Measurements from ENCODE around the gene PLA2G4C.

Gene PLA2G4C

GRCh38 chr19:48110350-48110966 is at the start of gene PLA2G4C:
PLA2G4C (minus strand) TSS chr19:48110817; CDS start chr19:48106529, 4,288 bp downstream.
- DNase-seq (ENCODE audit: low spot score): peak; percentile 92

- no peak for DNase-seq (ENCODE audit: low spot score)
Observed at GRCh38 chr19:48158210-48158790, 47.7 kb upstream of the PLA2G4C start.

- no peak for DNase-seq (ENCODE audit: low spot score)
Observed at GRCh38 chr19:48154003-48154402, 43.4 kb upstream of the PLA2G4C start.

- peak; percentile 51 for DNase-seq (ENCODE audit: low spot score)
Observed at GRCh38 chr19:48152551-48152950, 41.9 kb upstream of the PLA2G4C start.

GRCh38 chr19:48149430-48149829 is 38.8 kb upstream of the PLA2G4C start:
- DNase-seq (ENCODE audit: low spot score): no peak

GRCh38 chr19:48148576-48148975 is 38.0 kb upstream of the PLA2G4C start:
- no peak for DNase-seq (ENCODE audit: low spot score)

GRCh38 chr19:48147597-48148175 is 37.1 kb upstream of the PLA2G4C start:
- DNase-seq (ENCODE audit: low spot score): no peak

GRCh38 chr19:48139053-48139452 is 28.4 kb upstream of the PLA2G4C start:
- DNase-seq (ENCODE audit: low spot score): no peak

- DNase-seq (ENCODE audit: low spot score): no peak
Observed at GRCh38 chr19:48137411-48137810, 26.8 kb upstream of the PLA2G4C start.

- DNase-seq (ENCODE audit: low spot score): no peak
Observed at GRCh38 chr19:48136547-48136946, 25.9 kb upstream of the PLA2G4C start.

GRCh38 chr19:48135411-48135810 is 24.8 kb upstream of the PLA2G4C start:
- no peak for DNase-seq (ENCODE audit: low spot score)

- DNase-seq (ENCODE audit: low spot score): no peak
Observed at GRCh38 chr19:48133094-48133493, 22.5 kb upstream of the PLA2G4C start.

GRCh38 chr19:48127561-48127960 is 16.9 kb upstream of the PLA2G4C start:
- no peak for DNase-seq (ENCODE audit: low spot score)

GRCh38 chr19:48123907-48124651 is 13.5 kb upstream of the PLA2G4C start:
- no peak for DNase-seq (ENCODE audit: low spot score)

GRCh38 chr19:48122421-48122820 is 11.8 kb upstream of the PLA2G4C start:
- no peak for DNase-seq (ENCODE audit: low spot score)

- no peak for DNase-seq (ENCODE audit: low spot score)
Observed at GRCh38 chr19:48121909-48122371, 11.3 kb upstream of the PLA2G4C start.

- no peak for DNase-seq (ENCODE audit: low spot score)
Observed at GRCh38 chr19:48121066-48121465, 10.4 kb upstream of the PLA2G4C start.

- no peak for DNase-seq (ENCODE audit: low spot score)
Observed at GRCh38 chr19:48120505-48120904, 9.9 kb upstream of the PLA2G4C start.

GRCh38 chr19:48118131-48118517 is 7.5 kb upstream of the PLA2G4C start:
- no peak for DNase-seq (ENCODE audit: low spot score)

- no peak for DNase-seq (ENCODE audit: low spot score)
Observed at GRCh38 chr19:48117515-48118130, 7.0 kb upstream of the PLA2G4C start.

GRCh38 chr19:48113190-48113917 is 2.7 kb upstream of the PLA2G4C start:
- DNase-seq (ENCODE audit: low spot score): no peak

GRCh38 chr19:48111280-48111679 is 663 bp upstream of the PLA2G4C start:
- no peak for DNase-seq (ENCODE audit: low spot score)

Measured in LoVo (cell line).